K562 (cell line): Measurements from ENCODE around the gene CSN1S1. TPM values are rescaled to one million over a fixed set of nuclear protein-coding genes. Genes with fewer than 3 reads are reported as not detected.

Source experiments
- ATAC-seq: fragments of 200-7000 bp; cut with Tn5 transposase; 3 replicates; pipeline ENCODE4 v1.9.1; 2020; ENCODE audit warnings: moderate library complexity
- Bru-seq: library from RNA; stranded (reverse); fragments of 400-500 nt; gene quantifications from one replicate; lab custom pipeline; 2021; lab: Mats Ljungman, UMichigan
- BruChase-seq, 2 experiments: library from RNA; stranded (reverse); fragments of 400-500 nt; gene quantifications; one replicate each; lab custom pipeline; 2021; lab: Mats Ljungman, UMichigan
- BruUV-seq: library from RNA; stranded (reverse); fragments of 400-500 nt; replicated peaks from 2 replicates; lab custom pipeline; 2021; lab: Mats Ljungman, UMichigan
- CTCF ChIA-PET: fragments of 300-600 bp; formaldehyde crosslinking; extraction: SDS; loops from one replicate; lab custom pipeline; 2021; ENCODE audit warnings: low intra/inter-chr PET ratio; lab: Yijun Ruan, JAX
- POLR2A ChIA-PET: fragments of 300-600, 350-650 bp; sonication (Branson Sonifier 250); formaldehyde crosslinking; extraction: SDS; loops from one replicate; lab custom pipeline; 2021; ENCODE audit warnings: antibody characterized with exemption, inconsistent platforms; lab: Yijun Ruan, JAX
- DNase-seq, 4 experiments: peaks; one replicate each; pipeline versions ENCODE4 v3.0.0 to v3.0.0-alpha.2; 2011 to 2018; ENCODE audit warnings: low spot score in 3 of 4, mixed read lengths in 3 of 4; ENCODE audit errors: extremely low read depth in 1 of 4
- FAIRE-seq: peaks from 2 replicates; lab custom pipeline; 2011; peaks lifted over from hg19 to GRCh38; lab: Jason Lieb, UNC
- H2AFZ ChIP-seq: 2 replicates; pipeline ENCODE4 v1.6.0; 2011; ENCODE audit warnings: low read depth, low read length, control low read depth, inconsistent platforms
- H3K27ac ChIP-seq: fragments of 200-600 bp; 3 replicates; pipeline ENCODE4 v1.8.0; 2011; ENCODE audit warnings: low read depth, mild to moderate bottlenecking, control low read depth, inconsistent platforms, low read length, moderate library complexity, mixed read lengths; ENCODE audit errors: extremely low read depth
- H3K27me3 ChIP-seq, 2 experiments: fragments of 300-600 bp in 1 of 2; 2 replicates in 1 of 2; 3 replicates in 1 of 2; pipeline versions ENCODE4 v1.6.0 to v1.8.0; 2011; ENCODE audit warnings: inconsistent platforms in 2 of 2, low read length in 2 of 2, mild to moderate bottlenecking in 1 of 2, mixed read lengths in 1 of 2, moderate library complexity in 1 of 2; ENCODE audit not compliant: control insufficient read depth in 2 of 2, insufficient read depth in 2 of 2
- H3K36me3 ChIP-seq: fragments of 300-600 bp; 3 replicates; pipeline ENCODE4 v1.8.0; 2011; ENCODE audit warnings: mild to moderate bottlenecking, low read length, inconsistent platforms; ENCODE audit not compliant: control insufficient read depth, insufficient read depth
- H3K4me1 ChIP-seq, 2 experiments: fragments of 200-600 bp in 1 of 2; replicated peaks in 1 of 2; 2 replicates in 1 of 2; 3 replicates in 1 of 2; pipeline versions ENCODE4 v1.5.1 to v1.8.0; 2011; ENCODE audit warnings: inconsistent platforms in 2 of 2, low read length in 2 of 2, mild to moderate bottlenecking in 1 of 2, mixed read lengths in 1 of 2, moderate library complexity in 1 of 2; ENCODE audit not compliant: control insufficient read depth in 2 of 2, insufficient read depth in 2 of 2
- H3K4me2 ChIP-seq: 2 replicates; pipeline ENCODE4 v1.6.1; 2011; ENCODE audit warnings: low read length, control low read depth, inconsistent platforms, mixed read lengths; ENCODE audit not compliant: insufficient read depth
- H3K4me3 ChIP-seq: fragments of 200-600 bp; sonication (generic), shearing (Covaris generic); 2 replicates; pipeline ENCODE4 v1.5.1; 2016; ENCODE audit warnings: control low read depth, inconsistent platforms
- H3K79me2 ChIP-seq: fragments of 200-600 bp; 3 replicates; pipeline ENCODE4 v1.8.0; 2011; ENCODE audit warnings: low read length, inconsistent platforms; ENCODE audit not compliant: control insufficient read depth, insufficient read depth
- H3K9ac ChIP-seq, 2 experiments: 2 replicates each; pipeline versions ENCODE4 v1.6.0 to v1.6.1; 2011; ENCODE audit warnings: low read depth in 2 of 2, low read length in 2 of 2, control low read depth in 1 of 2, inconsistent platforms in 1 of 2, mild to moderate bottlenecking in 1 of 2, mixed read lengths in 1 of 2; ENCODE audit not compliant: insufficient read depth in 1 of 2
- H3K9me1 ChIP-seq: one replicate; pipeline ENCODE4 v1.6.0; 2011; ENCODE audit warnings: inconsistent platforms, mild to moderate bottlenecking, low read length, moderate library complexity; ENCODE audit not compliant: control insufficient read depth, insufficient read depth
- H3K9me3 ChIP-seq: replicated peaks from 2 replicates; pipeline ENCODE4 v1.5.1; 2011; ENCODE audit warnings: low read depth, low read length, inconsistent platforms; ENCODE audit not compliant: control insufficient read depth, insufficient read depth
- H4K20me1 ChIP-seq: replicated peaks from 2 replicates; pipeline ENCODE4 v1.6.1; 2011; ENCODE audit warnings: low read length, inconsistent platforms, mixed read lengths; ENCODE audit not compliant: control insufficient read depth, insufficient read depth
- CBFB ChIP-seq: sonication (generic); formaldehyde crosslinking; IDR thresholded peaks from 2 replicates; pipeline ENCODE4 v1.4.0; 2020; ENCODE audit warnings: mild to moderate bottlenecking, missing genetic modification reagents
- NCOA2 ChIP-seq, 2 experiments: fragments of 450-650 bp; IDR thresholded peaks; 2 replicates each; pipeline ENCODE4 v1.6.1; 2018; ENCODE audit warnings: mild to moderate bottlenecking in 2 of 2, moderate library complexity in 1 of 2; ENCODE audit not compliant: partially characterized antibody in 2 of 2
- ZBED1 ChIP-seq: IDR thresholded peaks from 2 replicates; pipeline ENCODE4 v1.6.1; 2014
- ZKSCAN1 ChIP-seq: fragments of 150-350 bp; IDR thresholded peaks from 2 replicates; pipeline ENCODE4 v1.6.1; 2016; ENCODE audit warnings: low read depth, low read length
- ZKSCAN8 ChIP-seq: fragments of 200-800 bp; sonication (Bioruptor generic); IDR thresholded peaks from 2 replicates; pipeline ENCODE4 v1.6.1; 2016; ENCODE audit warnings: missing genetic modification characterization, missing compliant biosample characterization
- WGBS: fragments of 100-300 bp; shearing (Covaris generic); methylation state at CpG from one replicate; pipeline ENCODE4 v1.1.6; 2016; ENCODE audit warnings: low coverage, mixed read lengths; ENCODE audit not compliant: insufficient coverage; ENCODE audit errors: missing lambda C conversion rate; 5-methylcytosine and 5-hydroxymethylcytosine counted together
- in situ Hi-C: fragments of 300-500 bp; cut with MboI; formaldehyde crosslinking; loops from 4 replicates; pipeline ENCODE4 v1.15.0; 2018; ENCODE audit warnings: inconsistent platforms, mixed read lengths
- intact Hi-C: fragments of 100-400 bp; cut with micrococcal nuclease; formaldehyde crosslinking; loops from 2 replicates; pipeline ENCODE4 v1.14.2; 2022
- long read RNA-seq, 3 experiments: library from polyadenylated mRNA in 2 of 3; library from RNA in 1 of 3; unstranded in 2 of 3; stranded (forward) in 1 of 3; transcript quantifications; one replicate each; pipeline ENCODE4 v2.0.0, GENCODE V29; 2019 to 2022
- polyA minus RNA-seq, 3 experiments: library from RNA; depleted of rRNA, polyadenylated mRNA; stranded (reverse); fragments of >200 nt; gene quantifications; 2 replicates each; pipeline ENCODE4 v1.2.3, GENCODE V29; 2011
- polyA plus RNA-seq, 8 experiments: library from polyadenylated mRNA; depleted of rRNA in 4 of 8; stranded (reverse) in 5 of 8; unstranded in 3 of 8; fragments of >200 nt; fragmentation: Nextera tagmentation in 2 of 8; fragmentation: Illumina TruSeq in 1 of 8; extraction: Ambion mirVana in 2 of 8; extraction: Trizol in 1 of 8; gene quantifications; 2 replicates each; pipeline versions ENCODE4 v1.2.1 to v1.2.3, GENCODE V29; 2011 to 2014; ENCODE audit warnings: inconsistent platforms in 1 of 8, missing spikeins in 1 of 8
- total RNA-seq, 7 experiments: library from RNA; depleted of rRNA in 6 of 7; stranded (reverse); fragments of >200 nt in 6 of 7; fragmentation: Illumina TruSeq in 2 of 7; extraction: Trizol in 2 of 7; gene quantifications; 2 replicates each; pipeline versions ENCODE4 v1.2.1 to v1.2.3, GENCODE V29; 2011 to 2021; ENCODE audit warnings: low replicate concordance in 1 of 7

CSN1S1 gene, protein sequence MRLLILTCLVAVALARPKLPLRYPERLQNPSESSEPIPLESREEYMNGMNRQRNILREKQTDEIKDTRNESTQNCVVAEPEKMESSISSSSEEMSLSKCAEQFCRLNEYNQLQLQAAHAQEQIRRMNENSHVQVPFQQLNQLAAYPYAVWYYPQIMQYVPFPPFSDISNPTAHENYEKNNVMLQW
- total RNA-seq (2011; cell fraction: chromatin; rRNA removed; ENCODE audit: low replicate concordance) = not detected in 2 replicates
- not detected in 2 replicates for total RNA-seq (2011; cell fraction: nucleolus; rRNA removed)
- not detected in 2 replicates for total RNA-seq (2011; cell fraction: nucleoplasm; rRNA removed)
- total RNA-seq (2014; rRNA removed) (not detected in 2 replicates), total RNA-seq (2014; rRNA removed; fragmentation: Illumina TruSeq; extraction: Trizol) (not detected in 2 replicates), total RNA-seq (2015; rRNA removed; fragmentation: Illumina TruSeq; extraction: Trizol) (not detected in 2 replicates), total RNA-seq (2021) (not detected in 2 replicates), polyA plus RNA-seq (2011; rRNA removed) (not detected in 2 replicates), polyA plus RNA-seq (2014; fragmentation: Illumina TruSeq; extraction: Trizol) (not detected in 2 replicates), polyA plus RNA-seq (2014; fragmentation: Nextera tagmentation; extraction: Ambion mirVana) (not detected), polyA plus RNA-seq (2014; rRNA removed) (not detected in 2 replicates), polyA minus RNA-seq (2011; rRNA and poly(A)+ RNA removed) (not detected in 2 replicates), Bru-seq, nascent RNA (not detected), BruChase-seq, experiment 1, labeled RNA remaining after a 2-hour chase (not detected), BruChase-seq, experiment 2, labeled RNA remaining after a 6-hour chase (not detected)
- polyA plus RNA-seq (2011; cell fraction: cytosol; rRNA removed) = not detected in 2 replicates
- polyA plus RNA-seq (2011; cell fraction: nucleus; rRNA removed) = not detected in 2 replicates
- polyA plus RNA-seq (2012) = not detected in 2 replicates
- polyA minus RNA-seq (2011; cell fraction: cytosol; rRNA and poly(A)+ RNA removed) = not detected in 2 replicates
- polyA minus RNA-seq (2011; cell fraction: nucleus; rRNA and poly(A)+ RNA removed) = not detected in 2 replicates
- long read RNA-seq, experiment 1 = 0 reads
- long read RNA-seq, experiment 2 = 0 reads
- long read RNA-seq, experiment 3 = 0 reads

DNA sequence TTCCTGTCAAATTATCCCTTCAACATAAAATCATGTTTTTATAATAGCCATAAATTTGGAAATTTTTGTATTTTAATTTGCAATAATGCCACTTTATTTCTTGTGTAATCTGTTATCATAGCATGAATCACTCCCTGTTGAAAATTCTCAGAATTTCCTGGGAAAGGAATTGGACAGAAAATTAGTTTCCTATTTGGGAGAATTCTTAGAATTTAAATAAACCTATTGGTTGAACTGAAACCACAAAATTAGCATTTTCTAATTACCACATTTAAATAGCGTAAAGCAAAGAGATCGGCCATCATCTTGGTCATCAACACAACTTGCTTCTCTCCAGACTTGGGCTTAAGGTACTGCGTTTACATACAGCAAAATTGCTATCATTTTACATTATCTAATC lies at the start of gene CSN1S1:
TSS of gene CSN1S1 (plus strand) at position 301 of the 400 bp plus-strand sequence. CDS start 1,488 bp downstream, outside the sequence.
- in situ Hi-C loops = no loop called here
- Histone ChIP-seq H3K4me2 (no peak within 1 kb of the TSS), H3K36me3 (no peaks in the 10 kb centered on the region), H3K4me1 (no peaks in the 10 kb centered on the region), H2AFZ (no peak within 1 kb of the TSS), H3K9me1 (no peaks in the 10 kb centered on the region), H3K27me3 (no peaks in the 10 kb centered on the region), H3K9ac (no peak within 1 kb of the TSS), H3K9me3 (no peaks in the 10 kb centered on the region), H3K27ac (no peak within 1 kb of the TSS), H3K4me3 (no peak within 1 kb of the TSS)
- no peak for FAIRE-seq
- no peak for ATAC-seq
- ChIA-PET CTCF (no interaction called here), POLR2A (no interaction called here)
- BruUV-seq = no TSS peak
- DNase-seq = no peak
- 0% methylated on average over 3 of the region's 3 CpGs for WGBS
- TF ChIP-seq ZBED1 (no peak), CBFB (no peak), ZKSCAN1 (no peak), NCOA2 (IDR thresholded peaks at IDR 0.05; ENCODE audit: partially characterized antibody in 2 of 2) (no peak), ZKSCAN8 (CRISPR knock-in tag) (no peak)
- TF ChIP-seq, all 486 proteins: peak for 0
- no peaks in the 10 kb centered on the region for H3K79me2 ChIP-seq
- H4K20me1 ChIP-seq = no peaks in the 10 kb centered on the region
- intact Hi-C loops = no loop called here
